HG02642 (cell line): ENCODE data around the gene IFI16.
"Not testable (repeated sequence)": the region's sequence is repeated elsewhere in the genome, so short reads cannot be mapped to it uniquely, and the experiment has no call there.

Experiments
- ATAC-seq: cut with Tn5 transposase; IDR thresholded peaks from one replicate; pipeline ENCODE4 v1.9.1; 2021; ENCODE audit warnings: mild to moderate bottlenecking; ENCODE audit not compliant: unreplicated experiment, poor library complexity

The IFI16 gene

DNA sequence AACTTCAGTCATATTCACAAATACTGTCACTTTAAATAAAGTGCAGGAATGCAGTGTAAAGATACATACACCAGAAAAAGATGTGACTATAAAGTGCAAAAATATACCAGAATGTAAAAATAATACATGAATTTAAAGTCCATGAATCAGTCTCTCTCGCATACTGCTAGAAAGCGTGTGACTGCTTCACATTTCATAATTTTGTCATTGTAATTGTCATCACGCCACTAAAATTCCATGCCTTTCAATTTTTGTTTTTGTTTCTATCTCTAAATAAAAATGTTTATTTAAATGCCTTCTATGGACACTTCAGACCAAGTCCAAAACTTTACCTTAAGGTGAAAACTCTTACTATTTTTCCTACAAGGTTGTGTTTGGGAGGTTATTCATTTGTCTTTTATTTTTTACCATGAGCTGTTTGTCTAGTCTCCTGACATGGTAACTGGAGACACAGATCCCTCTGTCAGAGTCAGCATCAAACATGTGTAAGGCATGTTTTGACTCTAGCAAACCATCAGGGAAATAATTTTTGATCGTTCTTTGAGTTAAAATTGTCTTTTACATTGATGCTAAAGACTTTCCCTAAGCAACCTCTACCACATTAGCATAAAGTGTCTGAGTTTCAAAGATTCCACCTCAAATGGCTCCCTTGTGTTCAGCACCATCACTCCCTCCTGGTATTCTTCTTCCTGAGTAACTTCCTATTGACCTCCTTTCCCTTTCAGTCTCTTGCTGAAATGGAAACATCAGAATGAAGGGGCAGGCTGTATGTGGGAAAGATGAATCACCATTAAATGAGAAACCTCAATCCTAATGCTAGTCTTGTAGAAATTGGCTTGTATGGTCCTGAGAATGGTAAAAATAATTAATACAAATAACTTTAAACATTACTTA, 80.8 kb downstream of the IFI16 start:
- no peak for ATAC-seq

DNA sequence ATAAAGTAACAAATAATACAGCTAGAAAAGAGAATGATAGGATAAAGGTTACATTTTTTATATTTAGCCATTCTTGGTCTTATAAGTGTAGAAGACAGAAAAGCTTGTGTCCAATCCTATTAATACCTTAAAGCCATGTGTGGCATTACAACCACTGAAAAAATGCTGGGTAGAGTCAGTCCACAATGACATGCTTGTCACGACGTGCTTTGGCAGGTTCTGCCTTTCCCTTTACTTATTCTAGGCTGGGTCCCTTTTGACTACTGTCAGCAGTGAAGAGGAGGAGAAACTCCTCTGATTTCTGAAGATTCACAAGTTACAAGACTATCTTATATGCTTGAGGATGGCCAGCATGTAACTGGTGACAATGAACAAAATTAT, 81.5 kb downstream of the IFI16 start:
- no peak for ATAC-seq

DNA sequence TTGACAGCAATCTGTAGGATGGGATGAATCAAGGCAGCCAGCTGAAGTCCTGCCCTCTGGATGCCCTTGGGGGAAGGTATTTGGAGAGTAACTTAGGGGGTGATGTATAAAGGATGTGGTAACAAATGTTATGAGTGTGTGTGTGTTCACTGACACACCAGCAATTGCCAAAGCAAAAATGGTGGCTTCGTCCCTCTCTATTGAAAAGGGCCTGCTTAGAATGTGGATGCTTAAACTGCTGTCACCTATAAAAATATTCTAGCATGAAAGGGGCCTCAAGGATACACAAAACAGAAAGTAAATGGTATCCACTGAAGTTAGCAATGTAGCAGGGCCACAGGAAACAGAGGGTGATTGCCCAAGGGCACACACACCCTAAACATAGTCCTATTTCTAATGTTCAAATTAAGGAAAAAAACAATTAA, 81.9 kb downstream of the IFI16 start:
- no peak for ATAC-seq

DNA sequence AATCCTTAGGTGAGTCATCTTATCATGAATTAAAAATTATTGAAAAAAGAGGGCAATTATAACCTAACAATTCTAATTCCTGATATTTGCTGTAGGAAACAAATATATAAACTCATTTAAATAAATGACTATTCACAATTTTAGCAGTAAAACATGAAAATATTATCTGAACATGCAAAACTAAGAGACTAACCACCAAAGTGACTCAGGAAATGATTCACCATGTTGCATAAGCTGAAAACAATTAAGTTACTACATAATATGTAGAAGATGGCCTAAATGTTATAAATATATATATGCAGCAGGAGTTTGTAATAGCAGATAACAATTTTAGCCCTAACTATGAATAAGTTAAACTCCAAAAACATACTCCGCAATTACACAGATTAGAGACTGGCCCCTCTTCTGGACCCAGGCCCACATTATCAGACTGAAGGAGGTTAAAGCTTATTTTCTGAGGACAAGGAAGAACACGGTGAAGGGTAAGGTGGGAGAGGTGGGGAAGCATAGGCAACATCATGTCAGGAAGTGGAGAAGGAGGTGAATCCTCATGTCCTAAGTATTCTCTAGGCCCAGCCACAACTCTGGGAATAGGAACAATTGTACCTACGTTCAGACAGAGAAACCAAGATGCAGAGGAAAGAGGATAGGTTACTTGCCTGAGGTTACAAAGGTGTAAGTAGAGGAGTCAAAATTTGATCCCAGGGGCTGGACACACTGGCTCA, 82.5 kb downstream of the IFI16 start:
- ATAC-seq, result no peak

DNA sequence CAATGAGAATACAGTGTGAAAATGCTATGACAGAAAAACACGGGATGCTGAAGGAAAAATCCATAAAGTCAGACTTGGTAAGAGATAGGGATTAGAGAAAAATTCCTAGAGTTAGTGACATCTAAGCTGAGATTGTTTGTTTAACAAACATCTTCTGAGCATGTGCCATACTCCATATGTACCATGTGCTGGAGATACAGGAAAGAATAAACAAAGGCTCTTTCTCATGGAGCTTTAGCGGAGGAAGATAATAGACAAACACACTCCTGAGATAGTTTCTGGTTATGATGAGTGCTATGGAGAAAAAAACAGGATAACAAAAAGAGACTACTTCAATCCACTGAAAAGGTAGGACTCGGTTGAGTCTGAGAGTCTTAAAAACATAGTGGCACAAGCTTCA, 88.9 kb downstream of the IFI16 start:
- no peak for ATAC-seq

DNA sequence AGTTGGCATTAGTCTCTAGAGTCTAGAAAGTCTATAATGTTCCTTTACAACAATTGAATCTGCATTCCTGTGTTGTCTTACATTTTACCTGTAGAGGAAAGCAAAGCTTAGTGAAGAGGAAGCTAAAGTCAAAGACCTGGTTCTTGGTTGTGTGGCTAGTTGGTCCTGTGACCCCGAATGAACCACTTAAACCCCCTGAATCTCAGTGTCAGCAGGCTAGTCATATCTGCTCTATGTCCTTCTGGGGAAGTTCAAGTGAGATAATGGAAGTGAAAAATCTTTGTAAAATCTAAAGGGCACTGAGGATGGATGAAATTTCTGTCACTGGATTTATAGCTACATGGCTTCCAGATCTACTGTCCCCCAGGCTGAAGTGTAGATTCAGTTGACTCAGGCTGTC, 90.9 kb downstream of the IFI16 start:
- ATAC-seq, result no peak

DNA sequence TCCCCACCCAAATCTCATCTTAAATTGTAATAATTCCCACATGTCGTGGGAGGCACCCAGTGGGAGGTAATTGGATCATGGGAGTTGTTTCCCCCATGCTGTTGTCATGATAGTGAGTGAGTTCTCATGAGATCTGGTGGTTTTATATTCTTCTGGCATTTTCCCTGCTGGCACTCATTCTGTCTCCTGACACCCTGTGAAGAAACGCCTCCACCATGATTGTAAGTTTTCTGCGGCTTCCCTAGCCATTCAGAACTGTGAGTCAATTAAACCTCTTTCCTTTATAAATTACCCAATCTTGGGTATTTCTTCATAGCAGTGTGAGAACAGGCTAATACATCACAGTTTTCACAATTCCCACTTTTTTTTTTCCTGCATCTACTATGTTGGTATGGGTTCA, 93.3 kb downstream of the IFI16 start:
- not testable (repeated sequence) for ATAC-seq
